HCT116 (cell line): ENCODE measurements around the gene ANXA2. TPM values are rescaled to one million over a fixed set of nuclear protein-coding genes. Genes with fewer than 3 reads are reported as not detected.

ENCODE experiments used
- ATAC-seq: fragments of 200-7000 bp; cut with Tn5 transposase; 2 replicates; pipeline ENCODE4 v1.9.1; 2020; ENCODE audit warnings: mild to moderate bottlenecking, moderate library complexity
- BruUV-seq: library from RNA; stranded (reverse); fragments of 400-500 nt; replicated peaks from 2 replicates; lab custom pipeline; 2021; lab: Mats Ljungman, UMichigan
- CTCF ChIA-PET: fragments of 300-600 bp; sonication (Branson Sonifier 250); formaldehyde crosslinking; loops from one replicate; lab custom pipeline; 2021; ENCODE audit warnings: antibody characterized with exemption; lab: Charles Lee
- POLR2A ChIA-PET: fragments of 300-600, 350-600 bp; sonication (Branson Sonifier 250); formaldehyde crosslinking; loops from one replicate; lab custom pipeline; 2021; ENCODE audit warnings: antibody characterized with exemption; lab: Charles Lee
- RAD21 ChIA-PET, 2 experiments: fragments of 300-600 bp; sonication (Branson Sonifier 250); formaldehyde crosslinking; loops; one replicate each; lab custom pipeline; 2023; ENCODE audit warnings: low total read pairs in 2 of 2; ENCODE audit not compliant: uncharacterized antibody in 2 of 2, unreplicated experiment in 2 of 2, low non-redundant PET in 1 of 2; lab: Charles Lee
- DNase-seq: peaks from one replicate; pipeline ENCODE4 v3.0.0-alpha.2; 2010; ENCODE audit warnings: low read depth, low spot score
- H2AFZ ChIP-seq: fragments of 200-600 bp; shearing (Covaris generic), sonication (generic); 2 replicates; pipeline ENCODE4 v1.6.1; 2017; ENCODE audit warnings: low read depth, mixed run types, mixed read lengths, antibody characterized with exemption, low read length; ENCODE audit not compliant: poor library complexity, severe bottlenecking
- H3K27ac ChIP-seq: 2 replicates; pipeline ENCODE4 v1.5.1; 2012; ENCODE audit warnings: low read depth, low read length
- H3K27me3 ChIP-seq: fragments of 200-600 bp; sonication (generic); 2 replicates; pipeline ENCODE4 v1.6.1; 2016; ENCODE audit warnings: mixed run types, low read length, mixed read lengths; ENCODE audit not compliant: insufficient read depth
- H3K36me3 ChIP-seq, 2 experiments: fragments of 200-500 bp in 1 of 2; fragments of 200-600 bp in 1 of 2; sonication (Bioruptor generic) in 1 of 2; sonication (generic) in 1 of 2; 2 replicates each; pipeline versions ENCODE4 v1.5.1 to v1.6.1; 2014 to 2016; ENCODE audit warnings: low read length in 2 of 2, inconsistent platforms in 1 of 2, mixed read lengths in 1 of 2, mixed run types in 1 of 2; ENCODE audit not compliant: insufficient read depth in 2 of 2, control insufficient read depth in 1 of 2
- H3K4me1 ChIP-seq, 2 experiments: fragments of 200-600 bp in 1 of 2; sonication (generic) in 1 of 2; 2 replicates each; pipeline versions ENCODE4 v1.5.1 to v1.6.1; 2012 to 2017; ENCODE audit warnings: low read length in 2 of 2, inconsistent platforms in 1 of 2, mild to moderate bottlenecking in 1 of 2, mixed read lengths in 1 of 2, mixed run types in 1 of 2, moderate library complexity in 1 of 2; ENCODE audit not compliant: insufficient read depth in 2 of 2, control insufficient read depth in 1 of 2
- H3K4me2 ChIP-seq: fragments of 200-600 bp; sonication (generic); 2 replicates; pipeline ENCODE4 v1.6.1; 2017; ENCODE audit warnings: mixed run types, low read length, mixed read lengths
- H3K4me3 ChIP-seq, 2 experiments: fragments of 200-600 bp in 1 of 2; sonication (generic) in 1 of 2; replicated peaks in 1 of 2; 2 replicates each; pipeline ENCODE4 v1.5.1; 2011 to 2016; ENCODE audit warnings: low read length in 2 of 2, control low read depth in 1 of 2, low read depth in 1 of 2, mild to moderate bottlenecking in 1 of 2, mixed read lengths in 1 of 2, mixed run types in 1 of 2
- H3K79me2 ChIP-seq: fragments of 200-600 bp; sonication (generic); 2 replicates; pipeline ENCODE4 v1.6.1; 2017; ENCODE audit warnings: mild to moderate bottlenecking, mixed run types, low read length, moderate library complexity, mixed read lengths; ENCODE audit not compliant: insufficient read depth
- H3K9ac ChIP-seq: fragments of 200-600 bp; sonication (generic); 2 replicates; pipeline ENCODE4 v1.6.1; 2016; ENCODE audit warnings: low read length, mixed read lengths
- H3K9me2 ChIP-seq: fragments of 200-600 bp; sonication (generic), shearing (Covaris generic); 2 replicates; pipeline ENCODE4 v1.6.1; 2017; ENCODE audit warnings: mixed run types, mild to moderate bottlenecking, moderate library complexity; ENCODE audit not compliant: insufficient read depth
- H3K9me3 ChIP-seq, 2 experiments: fragments of 200-500 bp in 1 of 2; fragments of 200-600 bp in 1 of 2; sonication (Bioruptor generic) in 1 of 2; sonication (generic) in 1 of 2; 2 replicates each; pipeline ENCODE4 v1.6.1; 2014 to 2017; ENCODE audit warnings: low read length in 2 of 2, mixed read lengths in 2 of 2, inconsistent platforms in 1 of 2, low read depth in 1 of 2, mild to moderate bottlenecking in 1 of 2, mixed run types in 1 of 2, moderate library complexity in 1 of 2; ENCODE audit not compliant: control insufficient read depth in 1 of 2, insufficient read depth in 1 of 2
- H4K20me1 ChIP-seq: fragments of 200-600 bp; sonication (generic), shearing (Covaris generic); 2 replicates; pipeline ENCODE4 v1.6.1; 2017; ENCODE audit warnings: mixed run types, mild to moderate bottlenecking, moderate library complexity; ENCODE audit not compliant: insufficient read depth
- EGR1 ChIP-seq: IDR thresholded peaks from 2 replicates; pipeline ENCODE4 v1.6.1; 2012; ENCODE audit warnings: low read depth
- ELF1 ChIP-seq: IDR thresholded peaks from 2 replicates; pipeline ENCODE4 v1.6.1; 2012; ENCODE audit warnings: low read depth, borderline replicate concordance
- EZH2 ChIP-seq: fragments of 200-600 bp; sonication (generic); IDR thresholded peaks from 2 replicates; pipeline ENCODE4 v1.6.1; 2017; ENCODE audit warnings: antibody characterized with exemption, mixed run types
- EZH2phosphoT487 ChIP-seq: fragments of 200-600 bp; IDR thresholded peaks from 2 replicates; pipeline ENCODE4 v1.6.1; 2018; ENCODE audit warnings: antibody characterized with exemption, borderline replicate concordance
- FOSL1 ChIP-seq: IDR thresholded peaks from 2 replicates; pipeline ENCODE4 v1.6.1; 2012; ENCODE audit warnings: low read depth
- MAX ChIP-seq: IDR thresholded peaks from 2 replicates; pipeline ENCODE4 v1.6.1; 2012
- POLR2A ChIP-seq: IDR thresholded peaks from 2 replicates; pipeline ENCODE4 v1.7.0; 2011; ENCODE audit warnings: borderline replicate concordance; ENCODE audit not compliant: insufficient read depth, insufficient read length; ENCODE audit errors: extremely low read depth
- POLR2AphosphoS5 ChIP-seq: IDR thresholded peaks from 2 replicates; pipeline ENCODE4 v1.6.1; 2011; ENCODE audit warnings: mild to moderate bottlenecking, low read depth, low read length, moderate library complexity
- REST ChIP-seq: IDR thresholded peaks from 2 replicates; pipeline ENCODE4 v1.6.1; 2012; ENCODE audit warnings: low read depth
- TCF7L2 ChIP-seq: IDR thresholded peaks from 2 replicates; pipeline ENCODE4 v1.7.0; 2011; ENCODE audit warnings: borderline replicate concordance, inconsistent platforms; ENCODE audit not compliant: insufficient read depth, insufficient read length; ENCODE audit errors: extremely low read depth
- YY1 ChIP-seq: IDR thresholded peaks from 2 replicates; pipeline ENCODE4 v1.6.1; 2011; ENCODE audit warnings: low read length, low read depth, moderate library complexity, mild to moderate bottlenecking; ENCODE audit not compliant: insufficient replicate concordance; ENCODE audit errors: extremely low read depth
- ZFX ChIP-seq: fragments of 450-650 bp; IDR thresholded peaks from 2 replicates; pipeline ENCODE4 v1.6.1; 2017
- intact Hi-C: fragments of 100-400 bp; cut with micrococcal nuclease; formaldehyde crosslinking; loops from 2 replicates; pipeline ENCODE4 v1.10.0; 2022
- total RNA-seq: library from RNA; stranded (reverse); gene quantifications from one replicate; pipeline ENCODE4 v1.2.1, GENCODE V29; 2021; ENCODE audit not compliant: unreplicated experiment
- TF ChIP-seq, protein P1 (sequence below): IDR thresholded peaks from 2 replicates; pipeline ENCODE4 v1.6.1; 2012

ANXA2 gene
- total RNA-seq, 1 experiment from 2014 or later = 1,298 TPM

- TF ChIP-seq REST (no peak), POLR2A (no peak)
Measured at GRCh38 chr15:60320365-60320764, 77.4 kb downstream of the ANXA2 start (continued).

DNA sequence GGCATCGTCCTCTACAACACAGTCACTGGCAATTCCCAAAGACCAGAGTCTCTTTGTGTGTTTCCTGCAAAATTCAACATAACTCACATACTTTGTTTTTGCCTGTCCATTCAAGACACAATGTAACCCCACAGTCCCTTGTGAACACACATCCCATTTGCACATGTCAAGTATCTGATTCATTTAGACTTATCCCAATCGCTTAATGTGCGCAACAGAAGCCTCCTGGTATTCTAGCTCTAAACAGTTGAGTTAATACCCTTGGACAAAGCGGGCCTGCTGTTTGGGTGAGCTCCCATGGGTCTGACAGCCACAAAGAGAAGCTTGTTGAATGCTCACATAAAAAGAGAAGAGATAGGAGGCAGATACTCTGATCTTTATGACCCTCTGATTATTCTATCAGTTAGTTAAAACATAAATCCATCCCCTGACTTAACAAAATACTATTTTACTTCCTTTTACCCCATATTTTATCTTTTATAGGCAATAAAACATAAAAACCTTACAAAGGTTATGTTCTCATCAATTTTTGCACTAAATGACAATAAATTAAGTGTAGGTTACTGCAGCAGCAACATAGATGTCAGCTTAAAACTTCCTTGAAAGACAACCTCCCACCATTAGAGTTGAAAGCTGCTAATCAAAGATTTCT, 79.4 kb downstream of the ANXA2 start:
- Histone ChIP-seq H3K9me2 (no peaks in the 10 kb centered on the region), H3K4me3 (no peak overlapping the region), H3K9me3 (no peaks in the 10 kb centered on the region), H2AFZ (no peak overlapping the region), H3K9ac (no peak overlapping the region), H3K36me3 (no peaks in the 10 kb centered on the region), H4K20me1 (no peaks in the 10 kb centered on the region), H3K79me2 (no peaks in the 10 kb centered on the region), H3K4me1 (peaks cover 0 to 4% of the 10 kb centered on the region in 2 experiments; a peak in 1 of 4 replicates), H3K4me2 (no peak overlapping the region), H3K27me3 (peaks cover 6% of the 10 kb centered on the region; the same call in 1 of the 2 replicates), H3K27ac (no peak overlapping the region)
- POLR2A ChIA-PET = interaction anchor here (1.4 kb wide), 1 partner anchor 18 kb away, joined by 3 read pairs; no protein-coding TSS in a partner anchor
- CTCF ChIA-PET = interaction anchor here (1.5 kb wide), 1 partner anchor 10 kb away, joined by 4 read pairs; no protein-coding TSS in a partner anchor
- RAD21 ChIA-PET = interaction anchor here in 1 of 2 experiments (0.7 kb wide), 1 partner anchor 627 kb away, joined by 3 read pairs; no protein-coding TSS in a partner anchor
- DNase-seq (no peak), ATAC-seq (no peak)
- intact Hi-C loops = no loop called here
- BruUV-seq = no TSS peak
- TF ChIP-seq ELF1 (no peak), EZH2phosphoT487 (no peak), FOSL1 (no peak), REST (no peak), MAX (no peak), EGR1 (no peak), ZFX (no peak), EZH2 (no peak), TCF7L2 (no peak), POLR2AphosphoS5 (no peak), YY1 (no peak)
- TF ChIP-seq, protein P1, sequence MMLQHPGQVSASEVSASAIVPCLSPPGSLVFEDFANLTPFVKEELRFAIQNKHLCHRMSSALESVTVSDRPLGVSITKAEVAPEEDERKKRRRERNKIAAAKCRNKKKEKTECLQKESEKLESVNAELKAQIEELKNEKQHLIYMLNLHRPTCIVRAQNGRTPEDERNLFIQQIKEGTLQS = no peak
